ENCODE data around the gene ARHGEF11.

- TF ChIP-seq CTCF (IDR thresholded peaks at IDR 0.05), result no peak
- TF ChIP-seq POLR2AphosphoS5 (IDR thresholded peaks at IDR 0.05), result no peak
- TF ChIP-seq POLR2A (IDR thresholded peaks at IDR 0.05), result no peak
Observed at GRCh38 chr1:157089789-157090188, 44.2 kb upstream of the ARHGEF11 start.
